Vagina (tissue), 2 donors: Measurements from ENCODE around the gene ATP5F1D.

ENCODE experiments used
- POLR2A ChIP-seq, 2 donors: fragments of 450-650 bp; IDR thresholded peaks; one replicate each; pipeline ENCODE4 v1.6.1; 2017; ENCODE audit warnings: antibody characterized with exemption in 2 of 2, mild to moderate bottlenecking in 2 of 2, moderate library complexity in 2 of 2
- TF ChIP-seq, protein P1 (sequence below), 3 experiments: fragments of 450-650 bp in 2 of 3; fragments of 200-600 bp in 1 of 3; sonication (generic) in 1 of 3; IDR thresholded peaks; one replicate each; pipeline ENCODE4 v1.5.1; 2017 to 2019; ENCODE audit warnings: antibody characterized with exemption in 3 of 3, mild to moderate bottlenecking in 2 of 3, moderate library complexity in 2 of 3

DNA sequence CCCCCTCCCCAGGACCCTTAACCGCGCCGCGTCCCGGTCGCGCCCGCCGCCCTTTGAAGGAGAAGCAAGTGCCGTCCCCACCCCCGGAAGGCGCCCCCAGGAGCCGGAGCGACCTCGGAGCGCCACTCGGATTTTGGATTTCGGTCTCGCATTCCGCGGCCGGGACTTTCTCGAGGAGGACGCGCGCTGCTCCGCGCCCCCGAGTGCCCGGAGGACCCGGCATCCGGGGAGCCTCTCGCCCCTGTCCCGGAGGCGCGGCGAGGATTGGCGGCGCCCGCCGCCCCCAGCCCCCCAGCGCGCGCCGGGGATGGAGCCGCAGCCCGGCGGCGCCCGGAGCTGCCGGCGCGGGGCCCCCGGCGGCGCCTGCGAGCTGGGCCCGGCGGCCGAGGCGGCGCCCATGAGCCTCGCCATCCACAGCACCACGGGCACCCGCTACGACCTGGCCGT lies 8.5 kb downstream of the ATP5F1D start:
- no peak for TF ChIP-seq POLR2A (IDR thresholded peaks at IDR 0.05)
- TF ChIP-seq, protein P1, sequence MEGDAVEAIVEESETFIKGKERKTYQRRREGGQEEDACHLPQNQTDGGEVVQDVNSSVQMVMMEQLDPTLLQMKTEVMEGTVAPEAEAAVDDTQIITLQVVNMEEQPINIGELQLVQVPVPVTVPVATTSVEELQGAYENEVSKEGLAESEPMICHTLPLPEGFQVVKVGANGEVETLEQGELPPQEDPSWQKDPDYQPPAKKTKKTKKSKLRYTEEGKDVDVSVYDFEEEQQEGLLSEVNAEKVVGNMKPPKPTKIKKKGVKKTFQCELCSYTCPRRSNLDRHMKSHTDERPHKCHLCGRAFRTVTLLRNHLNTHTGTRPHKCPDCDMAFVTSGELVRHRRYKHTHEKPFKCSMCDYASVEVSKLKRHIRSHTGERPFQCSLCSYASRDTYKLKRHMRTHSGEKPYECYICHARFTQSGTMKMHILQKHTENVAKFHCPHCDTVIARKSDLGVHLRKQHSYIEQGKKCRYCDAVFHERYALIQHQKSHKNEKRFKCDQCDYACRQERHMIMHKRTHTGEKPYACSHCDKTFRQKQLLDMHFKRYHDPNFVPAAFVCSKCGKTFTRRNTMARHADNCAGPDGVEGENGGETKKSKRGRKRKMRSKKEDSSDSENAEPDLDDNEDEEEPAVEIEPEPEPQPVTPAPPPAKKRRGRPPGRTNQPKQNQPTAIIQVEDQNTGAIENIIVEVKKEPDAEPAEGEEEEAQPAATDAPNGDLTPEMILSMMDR (IDR thresholded peaks at IDR 0.05) = no peak
